SK-N-SH treated with all-trans-retinoic acid at 6 μM for 48 hours (cell line): Measurements from ENCODE around the gene GSG1.

Experiments used
- ATAC-seq: fragments of 200-7000 bp; cut with Tn5 transposase; 3 replicates; pipeline ENCODE4 v1.9.1; 2020; ENCODE audit warnings: mild to moderate bottlenecking, moderate library complexity
- ARNTL ChIP-seq: fragments of 450-650 bp; formaldehyde crosslinking; IDR thresholded peaks from 2 replicates; pipeline ENCODE4 v1.5.0; 2020; ENCODE audit warnings: low read depth, mild to moderate bottlenecking, moderate library complexity, borderline replicate concordance
- BACH2 ChIP-seq: fragments of 250-450 bp; sonication (Bioruptor Pico); IDR thresholded peaks from 2 replicates; pipeline ENCODE4 v1.9.0; 2021; ENCODE audit warnings: mild to moderate bottlenecking, borderline replicate concordance
- CREB5 ChIP-seq: fragments of 250-450 bp; sonication (Bioruptor Pico); IDR thresholded peaks from 2 replicates; pipeline ENCODE4 v1.5.1; 2020; ENCODE audit warnings: low read depth, mild to moderate bottlenecking, moderate library complexity
- CSDC2 ChIP-seq: fragments of 250-450 bp; sonication (Bioruptor Pico); IDR thresholded peaks from 2 replicates; pipeline ENCODE4 v1.5.0; 2020; ENCODE audit warnings: mild to moderate bottlenecking, moderate library complexity
- CSRNP3 ChIP-seq: fragments of 250-450 bp; sonication (Bioruptor Pico); IDR thresholded peaks from 2 replicates; pipeline ENCODE4 v1.5.1; 2021; ENCODE audit warnings: mild to moderate bottlenecking, moderate library complexity
- ESRRG ChIP-seq: fragments of 250-450 bp; sonication (Bioruptor Pico); IDR thresholded peaks from 2 replicates; pipeline ENCODE4 v1.6.1; 2021; ENCODE audit warnings: mild to moderate bottlenecking
- GLIS3 ChIP-seq: fragments of 250-450 bp; sonication (Bioruptor Pico); IDR thresholded peaks from 2 replicates; pipeline ENCODE4 v1.5.0; 2020; ENCODE audit warnings: mild to moderate bottlenecking, moderate library complexity
- ISL1 ChIP-seq: fragments of 250-450 bp; sonication (Bioruptor Pico); IDR thresholded peaks from 2 replicates; pipeline ENCODE4 v2.1.2; 2022; ENCODE audit warnings: mild to moderate bottlenecking, moderate library complexity
- OSR1 ChIP-seq: fragments of 250-450 bp; sonication (Bioruptor Pico); IDR thresholded peaks from 2 replicates; pipeline ENCODE4 v1.8.0; 2022; ENCODE audit warnings: moderate library complexity, mild to moderate bottlenecking, inconsistent platforms
- PATZ1 ChIP-seq: fragments of 250-450 bp; sonication (Bioruptor Pico); IDR thresholded peaks from 2 replicates; pipeline ENCODE4 v1.8.0; 2020; ENCODE audit warnings: mild to moderate bottlenecking, moderate library complexity, borderline replicate concordance
- POU6F1 ChIP-seq: fragments of 250-450 bp; sonication (Bioruptor Pico); IDR thresholded peaks from 2 replicates; pipeline ENCODE4 v1.8.0; 2021; ENCODE audit warnings: low read depth, mild to moderate bottlenecking, moderate library complexity, borderline replicate concordance
- PPARA ChIP-seq: fragments of 250-450 bp; sonication (Bioruptor Pico); IDR thresholded peaks from 2 replicates; pipeline ENCODE4 v1.5.0; 2020; ENCODE audit warnings: mild to moderate bottlenecking, borderline replicate concordance
- RARB ChIP-seq: fragments of 250-450 bp; sonication (Bioruptor Pico); IDR thresholded peaks from 2 replicates; pipeline ENCODE4 v1.8.0; 2021; ENCODE audit warnings: mild to moderate bottlenecking, moderate library complexity
- SNAI2 ChIP-seq: fragments of 250-450 bp; sonication (Bioruptor Pico); IDR thresholded peaks from 2 replicates; pipeline ENCODE4 v1.5.0; 2020; ENCODE audit warnings: mild to moderate bottlenecking, moderate library complexity
- TCF4 ChIP-seq: fragments of 250-450 bp; sonication (Bioruptor Pico); IDR thresholded peaks from 2 replicates; pipeline ENCODE4 v1.8.0; 2021; ENCODE audit warnings: mild to moderate bottlenecking, moderate library complexity, borderline replicate concordance
- TSHZ2 ChIP-seq: fragments of 250-450 bp; sonication (Bioruptor Pico); IDR thresholded peaks from 2 replicates; pipeline ENCODE4 v1.5.0; 2020; ENCODE audit warnings: mild to moderate bottlenecking, moderate library complexity
- ZC3H10 ChIP-seq: fragments of 250-450 bp; sonication (Bioruptor Pico); IDR thresholded peaks from 2 replicates; pipeline ENCODE4 v1.5.1; 2021; ENCODE audit warnings: mild to moderate bottlenecking, moderate library complexity
- ZFP3 ChIP-seq: fragments of 250-450 bp; sonication (Bioruptor Pico); IDR thresholded peaks from 2 replicates; pipeline ENCODE4 v1.5.0; 2020; ENCODE audit warnings: mild to moderate bottlenecking, moderate library complexity
- ZFP30 ChIP-seq: fragments of 450-650 bp; formaldehyde crosslinking; IDR thresholded peaks from 2 replicates; pipeline ENCODE4 v1.5.0; 2022; ENCODE audit warnings: mild to moderate bottlenecking, moderate library complexity
- ZNF70 ChIP-seq: fragments of 450-650 bp; formaldehyde crosslinking; IDR thresholded peaks from 2 replicates; pipeline ENCODE4 v1.5.0; 2020; ENCODE audit warnings: mild to moderate bottlenecking, moderate library complexity
- ZNF8 ChIP-seq: fragments of 450-650 bp; formaldehyde crosslinking; IDR thresholded peaks from 2 replicates; pipeline ENCODE4 v1.5.0; 2020; ENCODE audit warnings: mild to moderate bottlenecking, moderate library complexity

GSG1 gene

DNA sequence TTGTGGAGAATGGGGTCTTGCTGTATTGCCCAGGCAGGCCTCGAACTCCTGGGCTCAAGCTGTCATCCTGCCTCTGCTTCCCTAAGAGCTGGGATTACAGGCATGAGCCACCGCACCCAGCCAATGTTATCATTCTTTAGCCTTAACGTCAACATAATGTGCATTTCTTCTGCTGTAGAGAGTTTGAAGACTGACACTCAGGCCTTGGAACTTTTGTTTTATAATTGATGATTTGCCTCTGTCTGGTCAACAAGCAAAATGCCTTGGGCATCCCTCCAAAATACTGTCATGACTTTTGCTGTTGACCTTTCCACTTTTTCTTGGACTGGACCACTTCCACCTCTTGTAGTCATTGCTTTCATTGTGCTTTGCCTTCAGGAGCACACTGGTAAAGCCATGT, 30.3 kb downstream of the GSG1 start (continued):
- no peak for TF ChIP-seq CREB5 (CRISPR knock-in tag)
- no peak for TF ChIP-seq POU6F1 (CRISPR knock-in tag)
- no peak for TF ChIP-seq ISL1 (CRISPR knock-in tag)

DNA sequence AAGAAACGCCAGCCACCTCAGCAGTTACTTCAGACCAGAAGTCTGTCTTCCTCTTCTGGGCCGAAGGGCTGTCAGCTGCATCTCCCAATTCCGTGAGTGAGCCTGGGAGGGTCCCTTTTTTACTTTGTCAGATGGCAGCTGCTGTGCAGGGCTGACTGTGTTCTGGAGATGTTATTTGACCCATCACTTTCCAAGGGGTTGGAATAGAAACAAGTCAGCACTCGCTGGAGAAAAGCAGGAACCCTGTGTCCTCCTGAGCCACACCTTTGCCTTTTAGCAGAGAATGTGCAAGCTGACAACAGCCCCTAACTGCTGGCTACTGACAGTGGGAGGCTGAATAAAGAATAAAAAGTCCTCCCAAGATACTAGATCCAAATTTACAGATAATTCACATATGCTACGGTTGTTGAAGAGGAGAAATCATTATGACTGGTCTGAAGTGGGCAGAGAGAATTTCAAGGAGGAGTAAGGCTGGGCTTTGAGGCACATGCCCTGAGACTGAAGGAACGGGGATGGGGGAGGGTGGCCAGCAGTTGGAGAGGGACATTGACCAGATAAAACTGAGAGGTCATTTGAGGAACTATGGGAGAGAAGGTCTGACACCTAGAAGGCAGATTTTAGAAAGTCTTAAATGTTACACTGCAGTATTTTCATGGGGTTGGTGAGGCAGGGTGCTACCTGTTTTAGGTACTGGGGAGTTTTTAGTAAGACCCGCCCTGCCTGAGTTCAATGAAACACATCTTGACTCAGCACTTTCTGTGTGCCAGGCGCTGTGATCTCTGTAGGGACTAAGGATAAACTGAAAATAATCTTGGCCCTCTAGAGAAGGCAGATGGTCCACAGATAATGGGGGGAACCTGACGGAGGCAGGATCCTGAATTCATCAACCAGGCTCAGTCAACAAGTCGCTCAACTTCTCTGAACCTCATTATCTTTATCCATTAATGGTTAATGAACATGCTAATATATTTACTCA, 31.9 kb downstream of the GSG1 start:
- TF ChIP-seq TCF4 (CRISPR knock-in tag) (no peak), ZNF8 (CRISPR knock-in tag) (no peak), ZFP3 (CRISPR knock-in tag) (no peak), SNAI2 (CRISPR knock-in tag) (no peak), PPARA (no peak), ZFP30 (no peak), GLIS3 (CRISPR knock-in tag) (no peak), ZNF70 (CRISPR knock-in tag) (no peak), PATZ1 (CRISPR knock-in tag) (no peak), CSRNP3 (no peak), ARNTL (CRISPR knock-in tag) (no peak)
- ATAC-seq: no peak

DNA sequence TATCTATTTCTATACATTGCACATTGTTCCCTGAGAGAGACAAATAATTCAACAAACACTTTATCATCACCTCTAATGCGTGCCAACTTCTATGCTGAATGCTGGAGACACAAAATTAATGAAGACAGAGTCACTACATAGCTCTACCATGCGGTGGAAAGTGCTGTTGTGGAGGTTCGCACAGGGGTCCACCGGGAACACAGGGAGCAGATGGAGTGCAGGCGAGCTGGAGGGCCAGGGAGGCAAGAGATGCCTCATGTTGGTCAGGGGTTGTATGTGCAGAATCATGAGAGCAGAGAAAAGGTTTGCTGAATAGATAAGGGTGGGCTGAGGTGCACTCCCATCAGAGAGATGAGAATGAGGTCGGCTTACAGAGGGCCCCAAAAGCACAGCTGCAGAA, 34.1 kb downstream of the GSG1 start:
- ATAC-seq: no peak
- TF ChIP-seq ZNF70 (CRISPR knock-in tag) (no peak), CSRNP3 (no peak), TCF4 (CRISPR knock-in tag) (no peak)

DNA sequence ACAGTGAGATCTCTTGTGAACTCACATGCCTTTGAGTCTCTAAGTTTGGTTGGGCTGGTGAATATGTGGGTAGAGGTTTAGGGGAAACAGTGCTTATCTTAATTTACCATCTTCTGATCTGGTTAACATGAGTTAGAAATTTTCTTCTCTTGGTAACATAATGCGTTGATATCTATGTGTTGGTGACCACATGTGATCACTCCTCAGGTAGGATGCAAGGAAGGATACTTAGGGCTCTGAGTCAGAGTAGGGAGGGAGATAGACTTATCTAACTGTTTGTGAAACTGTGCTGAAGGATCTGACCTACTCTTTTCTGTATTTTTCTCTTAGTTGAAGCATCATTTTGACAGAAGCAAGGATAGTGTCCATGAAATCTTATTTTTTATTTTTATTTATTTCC, 36.1 kb downstream of the GSG1 start:
- no peak for ATAC-seq
- TF ChIP-seq ARNTL (CRISPR knock-in tag): no peak
- TF ChIP-seq OSR1 (CRISPR knock-in tag): no peak
- no peak for TF ChIP-seq TCF4 (CRISPR knock-in tag)
- no peak for TF ChIP-seq ZC3H10 (CRISPR knock-in tag)
- no peak for TF ChIP-seq ISL1 (CRISPR knock-in tag)
- TF ChIP-seq CSDC2 (CRISPR knock-in tag): no peak
- no peak for TF ChIP-seq ZFP3 (CRISPR knock-in tag)
- no peak for TF ChIP-seq BACH2 (CRISPR knock-in tag)
- no peak for TF ChIP-seq ZNF70 (CRISPR knock-in tag)
- no peak for TF ChIP-seq ZFP30
- TF ChIP-seq GLIS3 (CRISPR knock-in tag): no peak
- TF ChIP-seq RARB (CRISPR knock-in tag): no peak
- TF ChIP-seq SNAI2 (CRISPR knock-in tag): no peak
- no peak for TF ChIP-seq TSHZ2 (CRISPR knock-in tag)
- no peak for TF ChIP-seq ESRRG (CRISPR knock-in tag)
- TF ChIP-seq CREB5 (CRISPR knock-in tag): no peak
